PC-3 (cell line): ENCODE measurements around the gene TALDO1. TPM values are rescaled to one million over a fixed set of nuclear protein-coding genes. Genes with fewer than 3 reads are reported as not detected.

Experiments used
- ATAC-seq: fragments of 200-7000 bp; cut with Tn5 transposase; 2 replicates; pipeline ENCODE4 v1.9.1; 2020; ENCODE audit warnings: mild to moderate bottlenecking, moderate library complexity
- BruUV-seq: library from RNA; stranded (reverse); fragments of 400-500 nt; replicated peaks from 2 replicates; lab custom pipeline; 2021; lab: Mats Ljungman, UMichigan
- CTCF ChIA-PET: fragments of 300-600 bp; sonication (Branson Sonifier 250); formaldehyde crosslinking; loops from one replicate; lab custom pipeline; 2022; ENCODE audit warnings: antibody characterized with exemption; lab: Charles Lee
- POLR2A ChIA-PET: fragments of 300-600 bp; sonication (Branson Sonifier 250); formaldehyde crosslinking; loops from one replicate; lab custom pipeline; 2022; ENCODE audit warnings: antibody characterized with exemption; ENCODE audit not compliant: unreplicated experiment; lab: Charles Lee
- DNase-seq: peaks from one replicate; pipeline ENCODE4 v3.0.0-alpha.2; 2015
- H2AFZ ChIP-seq: fragments of 300-600 bp; sonication (generic); 2 replicates; pipeline ENCODE4 v1.6.0; 2016; ENCODE audit warnings: antibody characterized with exemption, low read length
- H3F3A ChIP-seq: fragments of 300-600 bp; sonication (generic); one replicate; pipeline ENCODE4 v1.6.0; 2017; ENCODE audit warnings: antibody characterized with exemption, low read length, control low read depth, mild to moderate bottlenecking; ENCODE audit not compliant: unreplicated experiment
- H3K27ac ChIP-seq: fragments of 300-600 bp; sonication (generic); 2 replicates; pipeline ENCODE4 v1.5.1; 2016; ENCODE audit warnings: mild to moderate bottlenecking, low read length
- H3K27me3 ChIP-seq: fragments of 300-600 bp; sonication (generic); 2 replicates; pipeline ENCODE4 v1.6.1; 2016; ENCODE audit warnings: low read length, mixed read lengths
- H3K36me3 ChIP-seq: fragments of 300-600 bp; sonication (generic); 2 replicates; pipeline ENCODE4 v1.6.1; 2016; ENCODE audit warnings: low read depth, mixed run types, low read length, mixed read lengths
- H3K4me1 ChIP-seq: fragments of 300-600 bp; sonication (generic); 2 replicates; pipeline ENCODE4 v1.5.1; 2016; ENCODE audit warnings: low read length; ENCODE audit not compliant: insufficient read depth
- H3K4me2 ChIP-seq: fragments of 300-600 bp; sonication (generic); 2 replicates; pipeline ENCODE4 v1.6.0; 2016; ENCODE audit warnings: low read length
- H3K4me3 ChIP-seq: fragments of 300-600 bp; sonication (generic); 2 replicates; pipeline ENCODE4 v1.5.1; 2016; ENCODE audit warnings: mild to moderate bottlenecking, low read length, mixed read lengths
- H3K79me2 ChIP-seq: fragments of 300-600 bp; sonication (generic); 2 replicates; pipeline ENCODE4 v1.6.1; 2017; ENCODE audit warnings: low read length, mixed read lengths
- H3K9ac ChIP-seq: fragments of 300-600 bp; sonication (generic); 2 replicates; pipeline ENCODE4 v1.6.0; 2016; ENCODE audit warnings: mild to moderate bottlenecking, low read length
- H3K9me2 ChIP-seq: fragments of 300-600 bp; sonication (generic); replicated peaks from 2 replicates; pipeline ENCODE4 v1.6.1; 2016; ENCODE audit warnings: mixed run types, low read length, mixed read lengths
- H3K9me3 ChIP-seq: fragments of 300-600 bp; sonication (generic); 2 replicates; pipeline ENCODE4 v1.6.1; 2016; ENCODE audit warnings: low read length, mixed read lengths
- H4K20me1 ChIP-seq: fragments of 300-600 bp; sonication (generic); 2 replicates; pipeline ENCODE4 v1.6.1; 2016; ENCODE audit warnings: low read length, mixed read lengths
- CTCF ChIP-seq: fragments of 300-600 bp; sonication (generic); conservative IDR thresholded peaks from 2 replicates; pipeline ENCODE4 v1.5.1; 2017; ENCODE audit warnings: antibody characterized with exemption, low read depth, mild to moderate bottlenecking, low read length
- EZH2 ChIP-seq: fragments of 300-600 bp; sonication (generic); IDR thresholded peaks from one replicate; pipeline ENCODE4 v1.6.1; 2017; ENCODE audit warnings: antibody characterized with exemption, mild to moderate bottlenecking, low read length; ENCODE audit not compliant: unreplicated experiment
- EZH2phosphoT487 ChIP-seq: fragments of 300-600 bp; sonication (generic); IDR thresholded peaks from 2 replicates; pipeline ENCODE4 v1.6.1; 2018; ENCODE audit warnings: mild to moderate bottlenecking, antibody characterized with exemption, low read length, borderline replicate concordance
- intact Hi-C: fragments of 100-400 bp; cut with micrococcal nuclease; formaldehyde crosslinking; loops from 2 replicates; pipeline ENCODE4 v1.9.0; 2023
- total RNA-seq: library from RNA; depleted of rRNA; stranded (reverse); fragments of >200 nt; gene quantifications from 2 replicates; pipeline ENCODE4 v1.2.3, GENCODE V29; 2014

TALDO1 gene
- total RNA-seq, 1 experiment from 2014 or later, result 326 TPM

GRCh38 chr11:791658-792534, 44.6 kb downstream of the TALDO1 start:
- Histone ChIP-seq H3K27ac (no peak overlapping the region), H3K9me2 (no peaks in the 10 kb centered on the region), H3K4me3 (no peak overlapping the region), H3K9me3 (no peaks in the 10 kb centered on the region), H3K36me3 (no peaks in the 10 kb centered on the region; the same call in 1 of the 2 replicates), H3K79me2 (peaks cover 16% of the 10 kb centered on the region), H3K9ac (no peak overlapping the region), H2AFZ (no peak overlapping the region), H3K4me2 (no peak overlapping the region), H3F3A (peaks cover 4% of the 10 kb centered on the region), H3K27me3 (no peaks in the 10 kb centered on the region), H4K20me1 (no peaks in the 10 kb centered on the region), H3K4me1 (peaks cover 16% of the 10 kb centered on the region)
- ATAC-seq (no peak), DNase-seq (no peak)
- no TSS peak for BruUV-seq
- TF ChIP-seq EZH2 (no peak), CTCF (no peak), EZH2phosphoT487 (no peak)
- POLR2A ChIA-PET, result no interaction called here
- CTCF ChIA-PET, result interaction anchor here (0.6 kb wide), 1 partner anchor 1041 kb away, joined by 14 read pairs; no protein-coding TSS in a partner anchor
- intact Hi-C loops, result no loop called here

GRCh38 chr11:792535-792821, 45.2 kb downstream of the TALDO1 start:
- no peaks in the 10 kb centered on the region; the same call in 1 of the 2 replicates for H3K36me3 ChIP-seq
- no peak overlapping the region for H3K9ac ChIP-seq
- H2AFZ ChIP-seq, result no peak overlapping the region
- H3K4me3 ChIP-seq, result no peak overlapping the region
- H3F3A ChIP-seq, result peaks cover 4% of the 10 kb centered on the region
- H3K9me2 ChIP-seq, result no peaks in the 10 kb centered on the region
- ATAC-seq (no peak), DNase-seq (no peak)
- no peaks in the 10 kb centered on the region for H3K9me3 ChIP-seq
- TF ChIP-seq EZH2phosphoT487, result no peak
- intact Hi-C loops, result no loop called here
- peaks cover 19% of the 10 kb centered on the region for H3K4me1 ChIP-seq
- BruUV-seq, result no TSS peak
- no peaks in the 10 kb centered on the region for H4K20me1 ChIP-seq
- H3K27ac ChIP-seq, result no peak overlapping the region
- ChIA-PET POLR2A (no interaction called here), CTCF (no interaction called here)
- H3K27me3 ChIP-seq, result no peaks in the 10 kb centered on the region
- H3K79me2 ChIP-seq, result peaks cover 21% of the 10 kb centered on the region
- no peak overlapping the region for H3K4me2 ChIP-seq

GRCh38 chr11:792873-793272, 45.6 kb downstream of the TALDO1 start:
- DNase-seq (no peak), ATAC-seq (no peak)
- no peak overlapping the region for H3K4me3 ChIP-seq
- H3F3A ChIP-seq, result peaks cover 4% of the 10 kb centered on the region
- H3K79me2 ChIP-seq, result peaks cover 24% of the 10 kb centered on the region
- H3K9me2 ChIP-seq, result no peaks in the 10 kb centered on the region
- TF ChIP-seq EZH2 (no peak), EZH2phosphoT487 (no peak), CTCF (no peak)
- CTCF ChIA-PET, result no interaction called here
- no peaks in the 10 kb centered on the region; the same call in 1 of the 2 replicates for H3K36me3 ChIP-seq
- POLR2A ChIA-PET, result no interaction called here
- no peak overlapping the region for H3K4me2 ChIP-seq
- H3K27me3 ChIP-seq, result no peaks in the 10 kb centered on the region
- peaks cover 19% of the 10 kb centered on the region for H3K4me1 ChIP-seq
- H3K9ac ChIP-seq, result no peak overlapping the region
- intact Hi-C loops, result no loop called here
- no peak overlapping the region for H3K27ac ChIP-seq
- H2AFZ ChIP-seq, result no peak overlapping the region
- no TSS peak for BruUV-seq
- H4K20me1 ChIP-seq, result no peaks in the 10 kb centered on the region
- H3K9me3 ChIP-seq, result no peaks in the 10 kb centered on the region
